GM23248 (cell line): ENCODE data around the gene CABP5.

Source experiments
- EZH2 ChIP-seq: fragments of 200-600 bp; sonication (generic); IDR thresholded peaks from 2 replicates; pipeline ENCODE4 v1.6.1; 2018; ENCODE audit warnings: antibody characterized with exemption, mild to moderate bottlenecking; ENCODE audit not compliant: insufficient read depth, poor library complexity, severe bottlenecking
- EZH2phosphoT487 ChIP-seq: fragments of 200-600 bp; sonication (generic); IDR thresholded peaks from 2 replicates; pipeline ENCODE4 v1.6.1; 2018; ENCODE audit warnings: antibody characterized with exemption, moderate library complexity, mild to moderate bottlenecking, low read depth; ENCODE audit not compliant: insufficient read depth

DNA sequence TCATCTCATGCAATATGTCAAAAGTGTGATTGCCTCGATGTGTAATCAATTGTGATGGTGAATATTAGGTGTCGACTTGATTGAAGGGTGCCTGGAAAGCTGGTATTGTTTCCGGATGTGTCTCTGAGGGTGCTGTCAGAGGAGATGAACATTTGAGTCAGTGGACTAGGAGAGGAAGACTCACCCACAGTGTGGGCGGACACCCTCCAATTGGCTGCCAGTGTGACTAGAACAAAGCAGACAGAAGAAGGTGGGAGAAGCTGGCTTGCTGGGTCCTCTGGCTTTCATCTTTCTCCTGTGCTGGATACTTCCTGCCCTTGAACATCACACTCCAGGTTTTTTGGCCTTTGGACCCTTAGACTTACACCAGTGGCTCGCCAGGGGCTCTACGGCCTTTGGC lies 15.5 kb upstream of the CABP5 start:
- no peak for TF ChIP-seq EZH2phosphoT487
- no peak for TF ChIP-seq EZH2
